HepG2 (cell line): ENCODE data around the gene VAV2. TPM values are rescaled to one million over a fixed set of nuclear protein-coding genes. Genes with fewer than 3 reads are reported as not detected.
A peak's percentile ranks its signal among the peaks of the same experiment; 100 is the strongest.

Experiments
- HIVEP1 ChIP-seq: sonication (generic); formaldehyde crosslinking; IDR thresholded peaks from 2 replicates; pipeline ENCODE4 v1.4.0; 2020; ENCODE audit warnings: mild to moderate bottlenecking, missing genetic modification reagents
- ISL2 ChIP-seq: sonication (generic); formaldehyde crosslinking; IDR thresholded peaks from 2 replicates; pipeline ENCODE4 v1.5.0; 2020; ENCODE audit warnings: missing genetic modification reagents
- JARID2 ChIP-seq: sonication (generic); formaldehyde crosslinking; IDR thresholded peaks from 2 replicates; pipeline ENCODE4 v1.8.1; 2023; ENCODE audit warnings: missing genetic modification reagents, inconsistent platforms; ENCODE audit not compliant: insufficient replicate concordance
- KAT8 ChIP-seq: IDR thresholded peaks from 2 replicates; pipeline ENCODE4 v1.6.1; 2016; ENCODE audit warnings: missing genetic modification reagents, missing compliant biosample characterization
- KLF11 ChIP-seq: IDR thresholded peaks from 2 replicates; pipeline ENCODE4 v1.6.1; 2016; ENCODE audit warnings: missing compliant biosample characterization
- MEF2D ChIP-seq: sonication (generic); formaldehyde crosslinking; IDR thresholded peaks from 2 replicates; pipeline ENCODE4 v1.5.1; 2020; ENCODE audit warnings: mild to moderate bottlenecking, missing genetic modification reagents
- NFE2L1 ChIP-seq: sonication (generic); formaldehyde crosslinking; IDR thresholded peaks from 2 replicates; pipeline ENCODE4 v1.4.0; 2020; ENCODE audit warnings: missing genetic modification reagents, mild to moderate bottlenecking, borderline replicate concordance
- NFIB ChIP-seq: sonication (generic); formaldehyde crosslinking; IDR thresholded peaks from 2 replicates; pipeline ENCODE4 v1.9.0; 2021; ENCODE audit warnings: missing genetic modification reagents, mild to moderate bottlenecking, borderline replicate concordance
- NFIC ChIP-seq: IDR thresholded peaks from 2 replicates; pipeline ENCODE4 v1.6.1; 2012; ENCODE audit warnings: mild to moderate bottlenecking, low read length, inconsistent platforms
- NR2C2 ChIP-seq: sonication (generic); formaldehyde crosslinking; IDR thresholded peaks from 2 replicates; pipeline ENCODE4 v1.4.0; 2020; ENCODE audit warnings: missing genetic modification reagents, mild to moderate bottlenecking, moderate library complexity, borderline replicate concordance
- PRPF4 ChIP-seq: fragments of 200-400 bp; formaldehyde crosslinking; IDR thresholded peaks from 2 replicates; pipeline ENCODE4 v1.6.1; 2016; ENCODE audit warnings: low read length, low read depth; ENCODE audit not compliant: poor library complexity, severe bottlenecking
- RNF2 ChIP-seq: fragments of 450-650 bp; conservative IDR thresholded peaks from 2 replicates; pipeline ENCODE4 v1.6.1; 2016; ENCODE audit warnings: low read depth
- SCMH1 ChIP-seq: sonication (generic); formaldehyde crosslinking; IDR thresholded peaks from 2 replicates; pipeline ENCODE4 v1.9.0; 2021; ENCODE audit warnings: missing genetic modification reagents, mild to moderate bottlenecking, borderline replicate concordance
- SP140L ChIP-seq: sonication (generic); formaldehyde crosslinking; IDR thresholded peaks from 2 replicates; pipeline ENCODE4 v1.4.0; 2020; ENCODE audit warnings: missing genetic modification reagents, borderline replicate concordance
- SP4 ChIP-seq: sonication (generic); formaldehyde crosslinking; IDR thresholded peaks from 2 replicates; pipeline ENCODE4 v1.8.1; 2023; ENCODE audit warnings: mild to moderate bottlenecking, missing genetic modification reagents
- ZBTB2 ChIP-seq: sonication (generic); formaldehyde crosslinking; IDR thresholded peaks from 2 replicates; pipeline ENCODE4 v1.8.0; 2022; ENCODE audit warnings: low read depth, missing genetic modification reagents
- ZBTB49 ChIP-seq: sonication (generic); formaldehyde crosslinking; IDR thresholded peaks from 2 replicates; pipeline ENCODE4 v1.4.0; 2020; ENCODE audit warnings: missing genetic modification reagents, borderline replicate concordance
- ZFP1 ChIP-seq: IDR thresholded peaks from 2 replicates; pipeline ENCODE4 v1.6.1; 2016
- ZFX ChIP-seq: sonication (generic); formaldehyde crosslinking; IDR thresholded peaks from 2 replicates; pipeline ENCODE4 v1.4.0; 2020; ENCODE audit warnings: mild to moderate bottlenecking, low read depth, missing genetic modification reagents, moderate library complexity
- ZNF232 ChIP-seq: sonication (generic); formaldehyde crosslinking; IDR thresholded peaks from 2 replicates; pipeline ENCODE4 v1.4.0; 2020; ENCODE audit warnings: missing genetic modification reagents, borderline replicate concordance
- polyA plus RNA-seq, 8 experiments: library from polyadenylated mRNA; depleted of rRNA in 3 of 8; stranded (reverse) in 7 of 8; unstranded in 1 of 8; fragments of >200 nt; fragmentation: Illumina TruSeq in 4 of 8; extraction: Trizol in 4 of 8; gene quantifications; 2 replicates each; pipeline versions ENCODE4 v1.2.1 to v1.2.3, GENCODE V29; 2011 to 2016; ENCODE audit warnings: low read depth in 4 of 8, missing spikeins in 1 of 8, mixed read lengths in 1 of 8; ENCODE audit not compliant: insufficient read depth in 1 of 8
- total RNA-seq, 5 experiments: library from RNA; depleted of rRNA; stranded (reverse); fragments of >200 nt; fragmentation: Illumina TruSeq; extraction: Trizol; gene quantifications; 2 replicates each; pipeline ENCODE4 v1.2.3, GENCODE V29; 2016; ENCODE audit warnings: low read depth in 1 of 5
- TF ChIP-seq, protein P1 (sequence below): IDR thresholded peaks from 2 replicates; pipeline ENCODE4 v1.6.1; 2016
- TF ChIP-seq, protein P2 (sequence below): sonication (generic); formaldehyde crosslinking; IDR thresholded peaks from 2 replicates; pipeline ENCODE4 v1.8.0; 2022; ENCODE audit warnings: mild to moderate bottlenecking, missing genetic modification reagents
- TF ChIP-seq, protein P3 (sequence below): sonication (generic); formaldehyde crosslinking; IDR thresholded peaks from 2 replicates; pipeline ENCODE4 v1.5.0; 2020; ENCODE audit warnings: missing genetic modification reagents

Gene VAV2
- total and polyA plus RNA-seq, 2 of the 13 experiments (the other 11 are each of a cell fraction or from before 2014, with no cell fraction given) = 22.5 to 22.9 TPM

DNA sequence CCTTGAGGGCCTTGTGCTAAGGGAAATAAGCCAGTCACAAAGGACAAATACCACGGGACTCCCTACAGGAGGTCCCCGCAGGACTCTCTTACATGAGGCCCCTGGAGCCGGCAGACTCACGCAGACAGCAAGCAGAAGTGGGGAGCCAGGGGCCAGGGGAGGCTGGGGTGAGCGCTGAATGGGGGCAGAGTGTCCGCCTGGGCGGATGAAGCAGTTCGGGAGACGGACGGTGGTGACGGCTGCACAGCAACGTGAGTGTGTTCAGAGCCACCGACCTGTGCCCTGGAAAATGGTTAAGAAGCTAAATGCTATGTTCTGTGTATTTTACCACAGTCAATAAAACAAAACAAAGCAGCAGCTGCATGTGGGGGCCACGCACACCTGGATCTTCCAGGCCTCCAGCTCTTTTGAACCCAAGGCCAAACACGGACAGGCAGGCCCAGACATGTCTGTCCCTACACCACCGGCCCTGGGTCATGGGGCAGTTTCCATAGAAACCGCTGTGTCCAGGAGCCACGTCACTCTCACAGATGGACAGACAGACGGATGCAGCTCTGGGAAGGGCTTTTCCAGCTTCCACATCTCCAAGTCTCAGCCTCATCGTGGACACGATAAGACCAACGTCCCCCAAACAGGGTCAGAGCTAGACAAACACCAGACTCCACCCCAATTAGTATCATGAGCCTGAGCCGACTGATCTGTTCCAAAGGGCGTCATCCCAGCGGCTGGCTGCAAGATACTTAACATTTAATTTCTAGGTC lies 103.9 kb downstream of the VAV2 start (continued):
- TF ChIP-seq RNF2 (no peak), ZFX (peak; percentile 88), ZBTB2 (CRISPR knock-in tag) (no peak), NR2C2 (CRISPR knock-in tag) (peak; percentile 68; the same call in 1 of the 2 replicates), KLF11 (CRISPR knock-in tag) (no peak), ISL2 (CRISPR knock-in tag) (peak; percentile 42; the same call in 1 of the 2 replicates), NFIB (CRISPR knock-in tag) (no peak), ZFP1 (CRISPR knock-in tag) (0 out of 2 replicates have a peak, but pooled peaks have one; percentile 52), NFIC (no peak), NFE2L1 (CRISPR knock-in tag) (no peak), HIVEP1 (CRISPR knock-in tag) (no peak), ZBTB49 (no peak), MEF2D (CRISPR knock-in tag) (peak; percentile 81; the same call in 1 of the 2 replicates), PRPF4 (no peak), ZNF232 (CRISPR knock-in tag) (peak; percentile 59; the same call in 1 of the 2 replicates), SP4 (CRISPR knock-in tag) (0 out of 2 replicates have a peak, but pooled peaks have one; percentile 46), JARID2 (CRISPR knock-in tag) (no peak), KAT8 (no peak; the same call in 1 of the 2 replicates), SP140L (CRISPR knock-in tag) (no peak), SCMH1 (CRISPR knock-in tag) (no peak)
- TF ChIP-seq, protein P1, sequence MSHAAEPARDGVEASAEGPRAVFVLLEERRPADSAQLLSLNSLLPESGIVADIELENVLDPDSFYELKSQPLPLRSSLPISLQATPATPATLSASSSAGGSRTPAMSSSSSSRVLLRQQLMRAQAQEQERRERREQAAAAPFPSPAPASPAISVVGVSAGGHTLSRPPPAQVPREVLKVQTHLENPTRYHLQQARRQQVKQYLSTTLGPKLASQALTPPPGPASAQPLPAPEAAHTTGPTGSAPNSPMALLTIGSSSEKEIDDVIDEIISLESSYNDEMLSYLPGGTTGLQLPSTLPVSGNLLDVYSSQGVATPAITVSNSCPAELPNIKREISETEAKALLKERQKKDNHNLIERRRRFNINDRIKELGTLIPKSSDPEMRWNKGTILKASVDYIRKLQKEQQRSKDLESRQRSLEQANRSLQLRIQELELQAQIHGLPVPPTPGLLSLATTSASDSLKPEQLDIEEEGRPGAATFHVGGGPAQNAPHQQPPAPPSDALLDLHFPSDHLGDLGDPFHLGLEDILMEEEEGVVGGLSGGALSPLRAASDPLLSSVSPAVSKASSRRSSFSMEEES (CRISPR knock-in tag) = peak; percentile 86
- TF ChIP-seq, protein P2, sequence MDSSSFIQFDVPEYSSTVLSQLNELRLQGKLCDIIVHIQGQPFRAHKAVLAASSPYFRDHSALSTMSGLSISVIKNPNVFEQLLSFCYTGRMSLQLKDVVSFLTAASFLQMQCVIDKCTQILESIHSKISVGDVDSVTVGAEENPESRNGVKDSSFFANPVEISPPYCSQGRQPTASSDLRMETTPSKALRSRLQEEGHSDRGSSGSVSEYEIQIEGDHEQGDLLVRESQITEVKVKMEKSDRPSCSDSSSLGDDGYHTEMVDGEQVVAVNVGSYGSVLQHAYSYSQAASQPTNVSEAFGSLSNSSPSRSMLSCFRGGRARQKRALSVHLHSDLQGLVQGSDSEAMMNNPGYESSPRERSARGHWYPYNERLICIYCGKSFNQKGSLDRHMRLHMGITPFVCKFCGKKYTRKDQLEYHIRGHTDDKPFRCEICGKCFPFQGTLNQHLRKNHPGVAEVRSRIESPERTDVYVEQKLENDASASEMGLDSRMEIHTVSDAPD (CRISPR knock-in tag) = no peak
- TF ChIP-seq, protein P3, sequence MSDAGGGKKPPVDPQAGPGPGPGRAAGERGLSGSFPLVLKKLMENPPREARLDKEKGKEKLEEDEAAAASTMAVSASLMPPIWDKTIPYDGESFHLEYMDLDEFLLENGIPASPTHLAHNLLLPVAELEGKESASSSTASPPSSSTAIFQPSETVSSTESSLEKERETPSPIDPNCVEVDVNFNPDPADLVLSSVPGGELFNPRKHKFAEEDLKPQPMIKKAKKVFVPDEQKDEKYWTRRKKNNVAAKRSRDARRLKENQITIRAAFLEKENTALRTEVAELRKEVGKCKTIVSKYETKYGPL = no peak
